T-cell (primary cell): Measurements from ENCODE around the gene TTLL11. TPM values are rescaled to one million over a fixed set of nuclear protein-coding genes. Genes with fewer than 3 reads are reported as not detected.

Experiments used
- ATAC-seq, 4 experiments: fragments of 200-7000 bp in 3 of 4; fragments of 150-1000 bp in 1 of 4; cut with Tn5 transposase; replicated peaks in 1 of 4; 1 replicate in 3 of 4; 2 replicates in 1 of 4; pipeline ENCODE4 v1.10.0; 2021; ENCODE audit warnings: moderate library complexity in 3 of 4, mild to moderate bottlenecking in 2 of 4, moderate number of reproducible peaks in 1 of 4
- CTCF ChIA-PET, 2 donors: fragments of 300-600 bp; sonication (Branson Sonifier 250); formaldehyde crosslinking; loops; one replicate each; lab custom pipeline; 2022; ENCODE audit warnings: antibody characterized with exemption in 2 of 2; lab: Charles Lee
- POLR2A ChIA-PET, 2 donors: fragments of 300-600 bp; sonication (Branson Sonifier 250); formaldehyde crosslinking; loops; one replicate each; lab custom pipeline; 2022; ENCODE audit warnings: antibody characterized with exemption in 2 of 2; lab: Charles Lee
- DNase-seq, 35 experiments: peaks; one replicate each; pipeline versions ENCODE4 v3.0.0 to v3.0.0-alpha.2; 2013 to 2023
- H3K27ac ChIP-seq: one replicate; pipeline ENCODE4 v1.5.1; 2013; ENCODE audit warnings: low read length
- H3K27me3 ChIP-seq, 2 experiments: replicated peaks in 1 of 2; 1 replicate in 1 of 2; 2 replicates in 1 of 2; pipeline versions ENCODE4 v1.6.1 to v1.7.0; 2013; ENCODE audit warnings: low read length in 1 of 2, mixed read lengths in 1 of 2; ENCODE audit not compliant: control insufficient read depth in 2 of 2, insufficient read depth in 2 of 2; ENCODE audit errors: extremely low read depth in 1 of 2
- H3K36me3 ChIP-seq, 2 donors: 1 replicate in 1 of 2; 2 replicates in 1 of 2; pipeline versions ENCODE4 v1.6.1 to v1.7.0; 2013; ENCODE audit warnings: low read length in 1 of 2; ENCODE audit not compliant: control insufficient read depth in 2 of 2, insufficient read depth in 1 of 2; ENCODE audit errors: extremely low read depth in 1 of 2
- H3K4me1 ChIP-seq, 2 experiments: 1 replicate in 1 of 2; 2 replicates in 1 of 2; pipeline versions ENCODE4 v1.6.1 to v1.7.0; 2013; ENCODE audit warnings: low read length in 2 of 2, mixed read lengths in 1 of 2; ENCODE audit not compliant: insufficient read depth in 2 of 2, control insufficient read depth in 1 of 2; ENCODE audit errors: extremely low read depth in 1 of 2
- H3K4me3 ChIP-seq, 2 donors: 1 replicate in 1 of 2; 2 replicates in 1 of 2; pipeline versions ENCODE4 v1.5.1 to v1.7.0; 2013; ENCODE audit warnings: mild to moderate bottlenecking in 2 of 2, low read length in 1 of 2, moderate library complexity in 1 of 2; ENCODE audit not compliant: control insufficient read depth in 1 of 2; ENCODE audit errors: extremely low read depth in 1 of 2
- H3K9me3 ChIP-seq: 2 replicates; pipeline ENCODE4 v1.7.0; 2013
- H3K27ac Mint-ChIP-seq, 2 donors: one replicate each; pipeline ENCODE4 v1.8.0; 2020 to 2021; ENCODE audit warnings: mild to moderate bottlenecking in 2 of 2, mixed read lengths in 2 of 2
- H3K27me3 Mint-ChIP-seq, 2 donors: one replicate each; pipeline ENCODE4 v1.8.0; 2021 to 2022; ENCODE audit warnings: mixed read lengths in 2 of 2
- H3K36me3 Mint-ChIP-seq: one replicate; pipeline ENCODE4 v1.8.0; 2021; ENCODE audit warnings: mixed read lengths
- H3K4me1 Mint-ChIP-seq, 3 donors: one replicate each; pipeline ENCODE4 v1.8.0; 2020 to 2022; ENCODE audit warnings: mixed read lengths in 3 of 3, mild to moderate bottlenecking in 1 of 3
- H3K4me3 Mint-ChIP-seq, 3 donors: one replicate each; pipeline ENCODE4 v1.8.0; 2020 to 2022; ENCODE audit warnings: mild to moderate bottlenecking in 3 of 3, mixed read lengths in 3 of 3, moderate library complexity in 3 of 3
- H3K9me3 Mint-ChIP-seq, 3 donors: one replicate each; pipeline ENCODE4 v1.8.0; 2020 to 2022; ENCODE audit warnings: mixed read lengths in 3 of 3
- WGBS: methylation state at CpG from one replicate; pipeline ENCODE4 v1.1.5; 2013; ENCODE audit warnings: missing lambda C conversion rate; ENCODE audit not compliant: insufficient coverage; 5-methylcytosine and 5-hydroxymethylcytosine counted together
- total RNA-seq, 35 experiments: library from RNA in 6 of 35; stranded (reverse) in 6 of 35; fragments of 120-200 nt in 1 of 35; gene quantifications; one replicate each; pipeline versions ENCODE4 v1.2.1 to v1.2.4 and lab custom pipeline; 2013 to 2026

Gene TTLL11
- total RNA-seq, 5 donors from 2014 or later (not counting 1 experiment from before 2014, with no cell fraction given), result 3.4 to 4.8 (median 4.6) TPM

- H3K27me3 ChIP-seq, result no peaks in the 10 kb centered on the region
- H3K27ac ChIP-seq, result no peak overlapping the region
- Mint-ChIP-seq H3K9me3 (no peaks in the 10 kb centered on the region), H3K27me3 (no peaks in the 10 kb centered on the region), H3K27ac (no peak overlapping the region), H3K4me3 (no peak overlapping the region), H3K4me1 (no peaks in the 10 kb centered on the region), H3K36me3 (peaks cover 3% of the 10 kb centered on the region)
- CTCF ChIA-PET, result interaction anchor here in 1 of 2 donors (0.6 kb wide), 1 partner anchor 12 kb away, joined by 4 read pairs; no protein-coding TSS in a partner anchor
- no peak for ATAC-seq
- no peaks in the 10 kb centered on the region for H3K36me3 ChIP-seq
- no peaks in the 10 kb centered on the region for H3K4me1 ChIP-seq
- H3K4me3 ChIP-seq, result no peak overlapping the region
- H3K9me3 ChIP-seq, result no peaks in the 10 kb centered on the region
- DNase-seq, result no peak
- POLR2A ChIA-PET, result no interaction called here
- WGBS, result 52% methylated on average over 7 of the region's 8 CpGs
Observed at GRCh38 chr9:121858788-121859187, 234.3 kb downstream of the TTLL11 start.

- WGBS, result 93% methylated on average over 5 of the region's 9 CpGs
- Mint-ChIP-seq H3K27me3 (no peaks in the 10 kb centered on the region), H3K27ac (no peak overlapping the region), H3K36me3 (peaks cover 3% of the 10 kb centered on the region), H3K4me3 (no peak overlapping the region), H3K9me3 (no peaks in the 10 kb centered on the region), H3K4me1 (no peaks in the 10 kb centered on the region)
- Histone ChIP-seq H3K4me3 (no peak overlapping the region), H3K4me1 (no peaks in the 10 kb centered on the region), H3K27me3 (no peaks in the 10 kb centered on the region), H3K36me3 (no peaks in the 10 kb centered on the region), H3K27ac (no peak overlapping the region), H3K9me3 (no peaks in the 10 kb centered on the region)
- ChIA-PET CTCF (no interaction called here), POLR2A (no interaction called here)
- no peak for ATAC-seq
- DNase-seq, result no peak
Observed at GRCh38 chr9:121857928-121858327, 235.2 kb downstream of the TTLL11 start.

GRCh38 chr9:121855476-121855875 lies 237.6 kb downstream of the TTLL11 start:
- no peaks in the 10 kb centered on the region for H3K27me3 Mint-ChIP-seq
- H3K9me3 Mint-ChIP-seq, result peaks cover 0 to 2% (median 0%) of the 10 kb centered on the region in 3 donors
- H3K4me1 Mint-ChIP-seq, result no peaks in the 10 kb centered on the region
- H3K27ac Mint-ChIP-seq, result no peak overlapping the region
- H3K4me3 Mint-ChIP-seq, result no peak overlapping the region
- DNase-seq (no peak), ATAC-seq (no peak)
- POLR2A ChIA-PET, result no interaction called here
- H3K36me3 Mint-ChIP-seq, result peaks cover 3% of the 10 kb centered on the region
- Histone ChIP-seq H3K4me3 (no peak overlapping the region), H3K27me3 (no peaks in the 10 kb centered on the region), H3K9me3 (no peaks in the 10 kb centered on the region), H3K27ac (no peak overlapping the region), H3K36me3 (no peaks in the 10 kb centered on the region), H3K4me1 (no peaks in the 10 kb centered on the region)
- 97% methylated on average over 3 of the region's 5 CpGs for WGBS
- CTCF ChIA-PET, result no interaction called here

- Histone ChIP-seq H3K27ac (no peak overlapping the region), H3K36me3 (no peaks in the 10 kb centered on the region), H3K4me3 (no peak overlapping the region), H3K9me3 (no peaks in the 10 kb centered on the region), H3K4me1 (no peaks in the 10 kb centered on the region), H3K27me3 (no peaks in the 10 kb centered on the region)
- H3K9me3 Mint-ChIP-seq, result peaks cover 3 to 12% (median 3%) of the 10 kb centered on the region in 3 donors
- no peaks in the 10 kb centered on the region for H3K27me3 Mint-ChIP-seq
- ChIA-PET POLR2A (no interaction called here), CTCF (no interaction called here)
- no peaks in the 10 kb centered on the region for H3K4me1 Mint-ChIP-seq
- WGBS, result 98% methylated on average over 5 of the region's 11 CpGs
- no peak for ATAC-seq
- H3K27ac Mint-ChIP-seq, result no peak overlapping the region
- DNase-seq, result no peak
- H3K36me3 Mint-ChIP-seq, result peaks cover 7% of the 10 kb centered on the region
- no peak overlapping the region for H3K4me3 Mint-ChIP-seq
Observed at GRCh38 chr9:121853617-121854395, 239.3 kb downstream of the TTLL11 start.

- Histone ChIP-seq H3K9me3 (no peaks in the 10 kb centered on the region), H3K36me3 (no peaks in the 10 kb centered on the region), H3K4me1 (no peaks in the 10 kb centered on the region), H3K27ac (no peak overlapping the region), H3K27me3 (no peaks in the 10 kb centered on the region), H3K4me3 (no peak overlapping the region)
- 96% methylated on average over 19 of the region's 29 CpGs for WGBS
- ATAC-seq (no peak), DNase-seq (no peak)
- Mint-ChIP-seq H3K9me3 (peaks cover 5 to 17% (median 8%) of the 10 kb centered on the region in 3 donors), H3K27me3 (no peaks in the 10 kb centered on the region), H3K27ac (no peak overlapping the region), H3K4me3 (no peak overlapping the region), H3K36me3 (peaks cover 6% of the 10 kb centered on the region), H3K4me1 (no peaks in the 10 kb centered on the region)
- CTCF ChIA-PET, result no interaction called here
- POLR2A ChIA-PET, result no interaction called here
Observed at GRCh38 chr9:121852651-121853616, 240.2 kb downstream of the TTLL11 start.

GRCh38 chr9:121852241-121852640 lies 240.9 kb downstream of the TTLL11 start:
- ATAC-seq (no peak), DNase-seq (no peak)
- H3K4me1 Mint-ChIP-seq, result no peaks in the 10 kb centered on the region
- no peaks in the 10 kb centered on the region for H3K27me3 Mint-ChIP-seq
- ChIA-PET POLR2A (no interaction called here), CTCF (no interaction called here)
- Histone ChIP-seq H3K36me3 (no peaks in the 10 kb centered on the region), H3K4me1 (no peaks in the 10 kb centered on the region), H3K27me3 (no peaks in the 10 kb centered on the region), H3K4me3 (no peak overlapping the region), H3K27ac (no peak overlapping the region), H3K9me3 (no peaks in the 10 kb centered on the region)
- H3K36me3 Mint-ChIP-seq, result peaks cover 4% of the 10 kb centered on the region
- no peak overlapping the region for H3K4me3 Mint-ChIP-seq
- peaks cover 5 to 17% (median 8%) of the 10 kb centered on the region in 3 donors for H3K9me3 Mint-ChIP-seq
- WGBS, result 100% methylated on average over 1 of the region's 7 CpGs
- no peak overlapping the region for H3K27ac Mint-ChIP-seq
